ENCODE data around the gene POU5F1.

GRCh38 chr6:31138982-31139381 is 31.5 kb downstream of the POU5F1 start, which contains the start of gene PSORS1C2:
- TF ChIP-seq CTCF (conservative IDR thresholded peaks at IDR 0.05; ENCODE audit: low read depth, low read length) = no peak
- TF ChIP-seq EZH2 (IDR thresholded peaks at IDR 0.05; ENCODE audit: borderline replicate concordance, low read depth, low read length, poor library complexity, severe bottlenecking) = no peak

Measured in A673 (cell line).